RWPE2 (cell line): ENCODE measurements around the gene SLC47A2.
A peak's percentile ranks its signal among the peaks of the same experiment; 100 is the strongest.

Experiments
- ATAC-seq: fragments of 200-7000 bp; cut with Tn5 transposase; 3 replicates; pipeline ENCODE4 v1.9.1; 2021; ENCODE audit warnings: low read depth
- DNase-seq: peaks from one replicate; pipeline ENCODE4 v3.0.0-alpha.2; 2020; ENCODE audit warnings: low spot score
- H3K27ac ChIP-seq: fragments of 450-650 bp; 2 replicates; pipeline ENCODE4 v1.5.1; 2017; ENCODE audit warnings: mild to moderate bottlenecking; ENCODE audit not compliant: poor library complexity, severe bottlenecking
- H3K27me3 ChIP-seq: fragments of 250-450 bp; sonication (Bioruptor Pico); 2 replicates; pipeline ENCODE4 v1.5.1; 2021; ENCODE audit warnings: mild to moderate bottlenecking, moderate library complexity; ENCODE audit not compliant: insufficient read depth, poor library complexity, severe bottlenecking
- H3K36me3 ChIP-seq: fragments of 250-450 bp; sonication (Bioruptor Pico); 2 replicates; pipeline ENCODE4 v1.5.1; 2020; ENCODE audit warnings: low read depth, mild to moderate bottlenecking, moderate library complexity
- H3K4me1 ChIP-seq: fragments of 250-450 bp; sonication (Bioruptor Pico); 2 replicates; pipeline ENCODE4 v1.5.1; 2021; ENCODE audit warnings: mild to moderate bottlenecking, moderate library complexity; ENCODE audit not compliant: insufficient read depth, poor library complexity, severe bottlenecking
- H3K4me3 ChIP-seq: fragments of 250-450 bp; sonication (Bioruptor Pico); 2 replicates; pipeline ENCODE4 v1.5.1; 2021; ENCODE audit warnings: mild to moderate bottlenecking, moderate library complexity; ENCODE audit not compliant: severe bottlenecking
- H3K9me3 ChIP-seq: fragments of 250-450 bp; sonication (Bioruptor Pico); 2 replicates; pipeline ENCODE4 v1.5.1; 2021; ENCODE audit warnings: mild to moderate bottlenecking, moderate library complexity; ENCODE audit not compliant: severe bottlenecking
- TF ChIP-seq, protein P1 (sequence below): fragments of 450-650 bp; IDR thresholded peaks from one replicate; pipeline ENCODE4 v1.5.1; 2017; ENCODE audit warnings: mild to moderate bottlenecking, moderate library complexity; ENCODE audit not compliant: poor library complexity, severe bottlenecking

Gene SLC47A2

DNA sequence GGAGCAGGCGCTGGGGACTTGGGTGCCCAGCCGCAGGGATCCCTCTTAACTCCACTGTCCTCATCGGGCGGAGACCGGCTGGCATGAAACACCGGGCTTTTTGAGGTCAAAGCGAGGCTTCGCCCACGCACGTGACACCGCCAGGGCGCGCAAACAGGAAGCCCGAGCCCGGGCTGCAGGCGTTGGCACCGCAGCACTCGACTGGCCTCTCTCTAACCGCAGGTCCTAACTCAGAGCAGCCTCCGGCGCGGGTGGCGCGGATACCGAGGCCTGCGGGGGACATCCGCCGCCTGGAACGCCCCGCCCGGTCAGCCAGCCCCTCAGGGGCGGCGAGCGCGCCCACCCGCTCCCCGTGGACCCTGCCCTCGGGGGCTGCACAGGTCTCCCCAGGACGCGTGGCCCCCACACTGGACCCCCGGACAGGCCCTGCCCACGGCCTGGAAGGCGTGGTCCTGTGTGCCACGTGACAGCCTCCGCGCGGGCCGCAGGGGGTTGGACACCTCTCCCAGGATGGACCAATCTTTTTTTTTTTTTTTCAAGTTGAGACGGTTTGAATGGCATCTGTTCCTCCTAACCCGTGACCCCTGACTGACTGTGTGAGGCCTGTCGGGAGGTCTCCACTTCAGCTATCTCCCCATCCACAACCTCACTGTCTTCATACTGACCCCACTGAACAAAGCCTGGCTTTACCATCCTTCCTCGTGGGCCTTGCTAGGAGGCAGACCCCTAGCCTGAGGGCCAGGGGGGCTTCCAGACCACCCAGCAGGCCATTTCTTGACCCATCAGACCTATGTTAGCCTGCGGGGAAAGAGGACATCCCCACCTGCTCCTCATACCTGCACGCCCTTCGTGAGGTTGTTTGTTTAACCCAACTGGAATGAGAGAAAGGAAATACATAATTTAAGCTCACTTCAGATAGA is 8.4 kb upstream of the SLC47A2 start:
- DNase-seq = peak; percentile 68
- Histone ChIP-seq H3K4me1 (peaks cover 49% of the 10 kb centered on the region), H3K4me3 (no peak overlapping the region), H3K36me3 (no peaks in the 10 kb centered on the region), H3K27me3 (no peaks in the 10 kb centered on the region), H3K9me3 (no peaks in the 10 kb centered on the region), H3K27ac (peak overlapping the region; percentile 57)
- peak; percentile 13; the same call in 2 of the 3 replicates for ATAC-seq
- TF ChIP-seq, protein P1, sequence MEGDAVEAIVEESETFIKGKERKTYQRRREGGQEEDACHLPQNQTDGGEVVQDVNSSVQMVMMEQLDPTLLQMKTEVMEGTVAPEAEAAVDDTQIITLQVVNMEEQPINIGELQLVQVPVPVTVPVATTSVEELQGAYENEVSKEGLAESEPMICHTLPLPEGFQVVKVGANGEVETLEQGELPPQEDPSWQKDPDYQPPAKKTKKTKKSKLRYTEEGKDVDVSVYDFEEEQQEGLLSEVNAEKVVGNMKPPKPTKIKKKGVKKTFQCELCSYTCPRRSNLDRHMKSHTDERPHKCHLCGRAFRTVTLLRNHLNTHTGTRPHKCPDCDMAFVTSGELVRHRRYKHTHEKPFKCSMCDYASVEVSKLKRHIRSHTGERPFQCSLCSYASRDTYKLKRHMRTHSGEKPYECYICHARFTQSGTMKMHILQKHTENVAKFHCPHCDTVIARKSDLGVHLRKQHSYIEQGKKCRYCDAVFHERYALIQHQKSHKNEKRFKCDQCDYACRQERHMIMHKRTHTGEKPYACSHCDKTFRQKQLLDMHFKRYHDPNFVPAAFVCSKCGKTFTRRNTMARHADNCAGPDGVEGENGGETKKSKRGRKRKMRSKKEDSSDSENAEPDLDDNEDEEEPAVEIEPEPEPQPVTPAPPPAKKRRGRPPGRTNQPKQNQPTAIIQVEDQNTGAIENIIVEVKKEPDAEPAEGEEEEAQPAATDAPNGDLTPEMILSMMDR = no peak

DNA sequence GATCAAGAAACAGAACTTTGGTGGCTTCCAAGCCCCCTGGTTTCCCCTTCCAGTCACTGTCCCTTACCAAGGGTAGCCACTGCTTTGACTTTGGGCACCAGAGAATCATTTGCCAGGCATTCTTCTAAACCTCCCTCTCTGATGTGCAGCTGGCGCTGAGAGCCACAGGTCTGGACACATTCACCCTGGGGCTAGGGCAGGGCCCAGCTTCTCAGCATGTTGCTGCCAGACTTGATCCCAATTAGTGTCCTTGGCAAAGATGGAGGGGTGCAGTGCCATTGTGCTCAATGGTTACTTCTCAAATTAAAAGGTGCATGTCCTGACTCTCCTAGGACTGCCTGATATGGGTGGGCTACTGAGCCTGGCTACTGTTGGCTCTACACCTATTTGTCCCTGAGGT is 7.6 kb upstream of the SLC47A2 start:
- Histone ChIP-seq H3K27ac (peak overlapping the region; percentile 57), H3K9me3 (no peaks in the 10 kb centered on the region), H3K27me3 (no peaks in the 10 kb centered on the region), H3K36me3 (no peaks in the 10 kb centered on the region), H3K4me3 (no peak overlapping the region), H3K4me1 (peaks cover 57% of the 10 kb centered on the region)
- ATAC-seq (peak; percentile 47), DNase-seq (peak; percentile 90)
- TF ChIP-seq, protein P1 = no peak

DNA sequence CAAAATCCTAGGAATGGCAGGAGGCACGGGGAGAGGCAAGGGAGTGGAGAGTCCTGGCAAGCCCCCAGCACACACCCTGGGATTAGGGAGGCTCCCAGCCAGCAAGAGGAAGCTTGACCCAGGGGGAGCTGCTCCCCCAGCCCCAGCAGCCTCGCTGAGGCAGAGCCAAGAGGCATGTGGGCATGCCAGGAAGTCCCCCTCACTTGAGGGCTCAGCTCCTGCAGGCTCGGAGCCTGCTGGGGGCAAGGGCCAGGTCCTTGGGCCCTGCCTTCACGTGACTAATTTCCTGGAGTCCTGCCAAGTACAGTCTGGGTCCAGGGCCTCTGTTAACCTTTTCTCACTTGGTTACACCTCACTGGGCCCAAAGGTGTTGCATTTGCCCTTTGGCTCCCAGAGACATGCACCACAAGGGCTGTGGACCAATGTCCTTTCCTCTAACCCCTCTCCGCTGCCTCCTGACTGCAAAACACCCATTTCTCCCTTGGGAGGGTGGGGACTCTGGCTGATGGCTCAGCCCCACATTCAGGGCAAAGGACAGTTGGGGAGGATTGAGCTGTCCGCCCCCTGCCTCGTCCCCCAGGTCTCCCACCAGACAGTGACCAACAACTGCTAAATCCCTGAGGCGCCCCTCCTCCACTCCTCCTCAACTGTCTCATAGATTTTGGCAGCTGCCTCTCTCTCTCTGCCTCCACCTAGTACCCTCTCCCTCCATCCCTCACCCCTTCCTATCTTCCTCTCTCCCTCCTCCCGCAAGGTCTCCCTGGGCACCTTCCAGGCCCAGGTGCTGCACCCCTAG is 4.4 kb upstream of the SLC47A2 start:
- no peak overlapping the region for H3K4me3 ChIP-seq
- no peaks in the 10 kb centered on the region for H3K27me3 ChIP-seq
- peaks cover 42% of the 10 kb centered on the region for H3K4me1 ChIP-seq
- H3K27ac ChIP-seq = peak overlapping the region; percentile 60
- TF ChIP-seq, protein P1 = no peak
- peak; percentile 7; the same call in 1 of the 3 replicates for ATAC-seq
- no peak for DNase-seq
- H3K36me3 ChIP-seq = no peaks in the 10 kb centered on the region
- H3K9me3 ChIP-seq = no peaks in the 10 kb centered on the region

DNA sequence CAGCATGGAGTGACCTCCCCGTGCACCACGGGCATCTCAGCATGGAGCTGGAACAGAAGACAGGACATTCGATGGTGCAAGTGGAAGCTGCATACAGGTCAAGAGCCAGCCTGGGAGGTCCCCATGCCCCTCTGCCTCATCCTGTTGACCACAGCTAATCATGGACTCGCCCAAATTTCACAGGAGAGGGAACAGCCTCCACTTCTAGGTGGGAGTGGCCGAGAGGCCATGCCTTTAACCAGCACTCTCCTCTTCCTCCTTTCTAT is 3.8 kb upstream of the SLC47A2 start:
- H3K27ac ChIP-seq = peak overlapping the region; percentile 60
- no peaks in the 10 kb centered on the region for H3K9me3 ChIP-seq
- peaks cover 38% of the 10 kb centered on the region for H3K4me1 ChIP-seq
- DNase-seq = no peak
- H3K27me3 ChIP-seq = no peaks in the 10 kb centered on the region
- no peaks in the 10 kb centered on the region for H3K36me3 ChIP-seq
- TF ChIP-seq, protein P1 = no peak
- no peak overlapping the region for H3K4me3 ChIP-seq
- no peak for ATAC-seq
